CD4-positive, alpha-beta T cell (primary cell): ENCODE results near the gene ABHD17C. TPM values are rescaled to one million over a fixed set of nuclear protein-coding genes. Genes with fewer than 3 reads are reported as not detected.

Source experiments
- ATAC-seq: fragments of 200-7000 bp; cut with Tn5 transposase; one replicate; pipeline ENCODE4 v1.10.0; 2022; ENCODE audit warnings: mild to moderate bottlenecking; ENCODE audit not compliant: poor library complexity
- CTCF ChIA-PET: fragments of 350-600 bp; sonication (Branson Sonifier 250); formaldehyde crosslinking; loops from one replicate; lab custom pipeline; 2021; ENCODE audit warnings: antibody characterized with exemption, inconsistent platforms; lab: Charles Lee
- POLR2A ChIA-PET: fragments of 350-600 bp; sonication (Branson Sonifier 250); formaldehyde crosslinking; loops from one replicate; lab custom pipeline; 2021; ENCODE audit warnings: antibody characterized with exemption, inconsistent platforms; lab: Charles Lee
- DNase-seq, 14 experiments: peaks; one replicate each; pipeline ENCODE4 v3.0.0-alpha.2; 2013 to 2020; ENCODE audit warnings: mixed read lengths in 2 of 14
- H3K27ac ChIP-seq, 2 donors: one replicate each; pipeline versions ENCODE4 v1.5.1 to v1.7.0; 2013; ENCODE audit warnings: low read length in 2 of 2, low read depth in 1 of 2, mild to moderate bottlenecking in 1 of 2
- H3K27me3 ChIP-seq, 2 experiments: 1 replicate in 1 of 2; 2 replicates in 1 of 2; pipeline versions ENCODE4 v1.6.1 to v1.7.0; 2013; ENCODE audit warnings: low read length in 2 of 2, control low read depth in 1 of 2, mild to moderate bottlenecking in 1 of 2, moderate library complexity in 1 of 2; ENCODE audit not compliant: insufficient read depth in 2 of 2, control insufficient read depth in 1 of 2
- H3K36me3 ChIP-seq: one replicate; pipeline ENCODE4 v1.6.1; 2013; ENCODE audit warnings: low read length, control low read depth; ENCODE audit not compliant: insufficient read depth
- H3K4me1 ChIP-seq: one replicate; pipeline ENCODE4 v1.6.1; 2013; ENCODE audit warnings: low read length, control low read depth; ENCODE audit not compliant: insufficient read depth
- H3K4me3 ChIP-seq: one replicate; pipeline ENCODE4 v1.5.1; 2013; ENCODE audit warnings: mild to moderate bottlenecking, low read length, moderate library complexity
- H3K9me3 ChIP-seq, 2 experiments: 1 replicate in 1 of 2; 2 replicates in 1 of 2; pipeline versions ENCODE4 v1.6.1 to v1.7.0; 2013; ENCODE audit warnings: low read length in 2 of 2, mild to moderate bottlenecking in 2 of 2, control low read depth in 1 of 2, moderate library complexity in 1 of 2; ENCODE audit not compliant: control insufficient read depth in 1 of 2, insufficient read depth in 1 of 2
- H3K27ac Mint-ChIP-seq: one replicate; pipeline ENCODE4 v1.8.0; 2020; ENCODE audit warnings: mixed read lengths
- H3K27me3 Mint-ChIP-seq: one replicate; pipeline ENCODE4 v1.8.0; 2021; ENCODE audit warnings: mixed read lengths
- H3K36me3 Mint-ChIP-seq: one replicate; pipeline ENCODE4 v1.8.0; 2021; ENCODE audit warnings: low read depth, mixed read lengths
- H3K4me1 Mint-ChIP-seq: one replicate; pipeline ENCODE4 v1.8.0; 2021; ENCODE audit warnings: low read depth, mixed read lengths
- H3K4me3 Mint-ChIP-seq: one replicate; pipeline ENCODE4 v1.8.0; 2020; ENCODE audit warnings: mild to moderate bottlenecking, mixed read lengths
- H3K9me3 Mint-ChIP-seq: one replicate; pipeline ENCODE4 v1.8.0; 2020; ENCODE audit warnings: mixed read lengths
- CTCF ChIP-seq: fragments of 200-600 bp; IDR thresholded peaks from one replicate; pipeline ENCODE4 v1.8.0; 2022; ENCODE audit warnings: antibody characterized with exemption, mild to moderate bottlenecking
- intact Hi-C, 2 experiments: fragments of 100-400 bp; cut with DNase I in 1 of 2; cut with micrococcal nuclease in 1 of 2; formaldehyde crosslinking; loops; one replicate each; pipeline versions ENCODE4 v1.15.1 to v1.9.0; 2023 to 2025; cut with DNase I, micrococcal nuclease
- total RNA-seq, 174 experiments: library from RNA in 2 of 174; stranded (reverse) in 2 of 174; gene quantifications; one replicate each; pipeline ENCODE4 v1.2.3 and lab custom pipeline; 2021 to 2026

Gene ABHD17C
- total RNA-seq, 2 experiments from 2014 or later, result 0.33 to 0.59 TPM

- no peak overlapping the region for H3K4me3 ChIP-seq
- H3K4me1 ChIP-seq, result peaks cover 12% of the 10 kb centered on the region
- no peak for DNase-seq
- intact Hi-C loops, result loop anchor here in 1 of 2 experiments (5.0 kb wide), 1 partner anchor 208 kb away; no protein-coding TSS in a partner anchor
- ATAC-seq, result no peak
- no peaks in the 10 kb centered on the region for H3K4me1 Mint-ChIP-seq
- no peak overlapping the region for H3K4me3 Mint-ChIP-seq
- no peaks in the 10 kb centered on the region for H3K9me3 Mint-ChIP-seq
- no peak overlapping the region for H3K27ac ChIP-seq
- H3K27ac Mint-ChIP-seq, result no peak overlapping the region
- ChIA-PET POLR2A (no interaction called here), CTCF (interaction anchor here (1.4 to 1.5 kb wide), 2 partner anchors 10 kb away, joined by 6 to 9 read pairs; no protein-coding TSS in a partner anchor)
- H3K36me3 Mint-ChIP-seq, result no peaks in the 10 kb centered on the region
- peaks cover 47% of the 10 kb centered on the region for H3K27me3 Mint-ChIP-seq
- no peak for TF ChIP-seq CTCF
- H3K27me3 ChIP-seq, result peaks cover 26 to 36% of the 10 kb centered on the region in 2 experiments
- peaks cover 0 to 14% of the 10 kb centered on the region in 2 experiments for H3K9me3 ChIP-seq
- H3K36me3 ChIP-seq, result no peaks in the 10 kb centered on the region
These were observed 80.2 kb downstream of the ABHD17C start for GRCh38 chr15:80775338-80775737.

- DNase-seq (peak; percentile 16 to 78 (median 41)), ATAC-seq (no peak)
- Histone ChIP-seq H3K27me3 (peaks cover 31 to 47% of the 10 kb centered on the region in 2 experiments), H3K9me3 (peaks cover 0 to 18% of the 10 kb centered on the region in 2 experiments), H3K36me3 (no peaks in the 10 kb centered on the region), H3K27ac (no peak overlapping the region), H3K4me1 (peaks cover 16% of the 10 kb centered on the region), H3K4me3 (no peak overlapping the region)
- Mint-ChIP-seq H3K27ac (no peak overlapping the region), H3K4me1 (no peaks in the 10 kb centered on the region), H3K4me3 (no peak overlapping the region), H3K27me3 (peaks cover 52% of the 10 kb centered on the region), H3K9me3 (no peaks in the 10 kb centered on the region), H3K36me3 (no peaks in the 10 kb centered on the region)
- ChIA-PET CTCF (interaction anchor here (1.3 to 1.7 kb wide), 6 partner anchors 9 to 320 kb away, joined by 3 to 11 read pairs (median 7); no protein-coding TSS in a partner anchor), POLR2A (no interaction called here)
- intact Hi-C loops, result loop anchor here (1.0 to 5.0 kb wide), 2 partner anchors 209 to 321 kb away; no protein-coding TSS in a partner anchor
- TF ChIP-seq CTCF, result peak; percentile 75
These were observed 81.4 kb downstream of the ABHD17C start for GRCh38 chr15:80776420-80777045.

- no peak for TF ChIP-seq CTCF
- ChIA-PET CTCF (interaction anchor here (1.3 to 1.7 kb wide), 6 partner anchors 9 to 320 kb away, joined by 3 to 11 read pairs (median 7); no protein-coding TSS in a partner anchor), POLR2A (no interaction called here)
- no peaks in the 10 kb centered on the region for H3K4me1 Mint-ChIP-seq
- H3K27me3 Mint-ChIP-seq, result peaks cover 56% of the 10 kb centered on the region
- Histone ChIP-seq H3K27ac (no peak overlapping the region), H3K4me3 (no peak overlapping the region), H3K36me3 (no peaks in the 10 kb centered on the region), H3K9me3 (peaks cover 0 to 18% of the 10 kb centered on the region in 2 experiments), H3K27me3 (peaks cover 31 to 50% of the 10 kb centered on the region in 2 experiments), H3K4me1 (peaks cover 16% of the 10 kb centered on the region)
- no peak for ATAC-seq
- H3K4me3 Mint-ChIP-seq, result no peak overlapping the region
- DNase-seq, result peak in 1 of 14 experiments; percentile 25
- H3K27ac Mint-ChIP-seq, result no peak overlapping the region
- intact Hi-C loops, result loop anchor here in 1 of 2 experiments (5.0 kb wide), 1 partner anchor 210 kb away; no protein-coding TSS in a partner anchor
- H3K9me3 Mint-ChIP-seq, result no peaks in the 10 kb centered on the region
- no peaks in the 10 kb centered on the region for H3K36me3 Mint-ChIP-seq
These were observed 82.0 kb downstream of the ABHD17C start for GRCh38 chr15:80777137-80777536.
